Activated effector memory CD4-positive, alpha-beta T cell treated with Interleukin-2 at 50 U/mL for 16 hours (primary cell): ENCODE data around the gene COL6A6.
"Not testable (repeated sequence)": the region's sequence is repeated elsewhere in the genome, so short reads cannot be mapped to it uniquely, and the experiment has no call there.

Experiments used
- DNase-seq: peaks from one replicate; pipeline ENCODE4 v3.0.0-alpha.2; 2020

The COL6A6 gene

DNA sequence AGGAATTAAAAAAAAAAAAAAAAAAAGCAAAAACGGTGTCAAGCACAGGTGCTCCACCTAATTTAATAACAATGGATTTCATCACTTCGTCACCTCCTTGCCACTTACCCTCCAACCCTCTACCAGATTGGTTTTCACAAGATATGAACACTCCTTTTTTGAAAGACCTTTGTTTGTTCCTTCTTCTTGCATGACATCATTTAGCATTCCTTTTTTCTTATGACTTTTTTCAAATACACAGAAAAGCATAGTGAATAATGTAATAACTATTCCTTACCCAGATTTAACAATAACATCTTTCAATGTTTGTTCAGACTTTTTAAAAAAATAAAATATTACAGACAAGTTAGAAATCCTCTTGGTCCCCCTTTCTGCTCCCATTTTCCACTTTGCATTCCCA, 16.3 kb downstream of the COL6A6 start:
- no peak for DNase-seq

GRCh38 chr3:130537673-130538304, 20.8 kb downstream of the COL6A6 start:
- DNase-seq, result no peak

DNA sequence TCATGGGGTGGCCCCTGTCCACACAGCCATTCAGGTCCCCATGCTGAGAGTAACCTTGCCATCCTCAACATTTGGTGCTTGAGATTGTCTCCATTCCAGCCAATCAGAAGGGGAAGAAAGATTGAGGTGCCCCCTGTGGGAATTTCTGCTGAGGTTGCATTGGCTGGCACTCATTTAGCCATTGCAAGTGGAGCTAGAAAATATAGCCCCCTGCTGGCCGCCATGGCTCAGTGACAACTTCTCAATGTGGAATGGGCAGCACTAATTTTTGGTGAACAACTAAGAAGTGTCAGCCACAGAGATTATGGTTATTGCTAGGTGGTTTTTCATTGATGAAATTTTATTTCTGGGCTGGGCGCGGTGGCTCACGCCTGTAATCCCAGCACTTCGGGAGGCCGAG, 22.0 kb downstream of the COL6A6 start:
- DNase-seq, result no peak

DNA sequence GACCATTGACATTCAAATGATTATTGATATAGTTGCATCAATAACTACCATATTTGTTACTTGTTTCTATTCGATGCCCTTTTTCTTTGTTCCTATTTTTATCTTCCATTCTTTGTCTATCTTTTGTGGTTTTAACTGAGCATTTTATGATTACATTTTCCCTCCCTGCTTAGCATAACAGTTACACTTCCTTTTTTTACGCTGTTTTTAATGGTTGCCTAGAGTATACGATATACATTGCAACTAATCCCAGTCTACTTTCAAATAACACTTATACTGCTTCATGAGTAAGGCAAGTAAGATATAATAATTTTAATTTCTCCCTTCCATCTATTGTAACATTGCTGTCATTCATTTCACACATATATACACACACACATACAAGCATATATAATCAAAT, 26.3 kb downstream of the COL6A6 start:
- no peak for DNase-seq

DNA sequence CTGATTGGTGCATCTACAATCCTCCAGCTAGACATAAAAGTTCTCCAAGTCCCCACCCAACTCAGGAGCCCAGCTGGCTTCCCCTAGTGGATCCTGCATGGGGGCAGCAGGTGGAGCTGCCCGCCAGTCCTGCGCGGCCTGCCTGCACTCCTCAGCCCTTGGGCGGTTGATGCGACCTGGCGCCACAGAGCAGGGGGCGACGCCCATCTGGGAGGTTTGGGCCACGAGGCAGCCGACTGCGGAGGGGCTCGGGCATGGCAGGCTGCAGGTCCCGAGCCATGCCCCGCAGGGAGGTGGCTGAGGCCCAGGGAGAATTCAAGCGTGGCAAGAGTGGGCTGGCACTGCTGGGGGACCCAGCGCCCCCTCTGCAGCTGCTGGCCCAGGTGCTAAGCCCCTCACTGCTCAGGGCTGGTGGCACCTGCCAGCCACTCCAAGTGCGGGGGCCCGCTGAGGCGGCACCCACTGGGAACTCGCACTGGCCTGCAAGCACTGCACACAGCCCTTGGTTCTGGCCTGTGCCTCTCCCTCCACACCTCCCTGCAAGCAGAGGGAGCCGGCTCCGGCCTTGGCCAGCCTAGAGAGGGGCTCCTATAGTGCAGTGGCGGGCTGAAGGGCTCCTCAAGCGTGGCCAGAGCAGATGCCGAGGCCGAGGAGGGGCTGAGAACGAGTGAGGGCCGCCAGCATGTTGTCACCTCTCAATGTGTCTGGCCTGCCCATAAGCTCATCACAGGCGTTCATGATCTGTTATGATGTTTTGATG, 30.1 kb downstream of the COL6A6 start:
- no peak for DNase-seq

DNA sequence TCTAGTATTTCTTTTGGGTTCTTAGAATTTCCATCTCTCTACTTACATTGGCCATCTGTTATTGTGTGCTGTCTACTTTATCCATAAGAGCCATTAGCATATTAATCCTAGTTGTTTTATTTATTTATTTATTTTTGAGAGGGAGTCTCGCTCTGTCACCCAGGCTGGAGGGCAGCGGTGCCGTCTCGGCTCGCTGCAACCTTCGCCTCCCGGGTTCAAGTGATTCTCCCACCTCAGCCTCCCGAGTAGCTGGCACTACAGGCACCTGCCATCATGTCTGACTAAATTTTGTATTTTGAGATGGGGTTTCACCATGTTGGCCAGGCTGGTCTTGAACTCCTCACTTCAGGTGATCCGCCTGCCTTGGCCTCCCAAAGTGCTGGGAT, 30.7 kb downstream of the COL6A6 start:
- not testable (repeated sequence) for DNase-seq

DNA sequence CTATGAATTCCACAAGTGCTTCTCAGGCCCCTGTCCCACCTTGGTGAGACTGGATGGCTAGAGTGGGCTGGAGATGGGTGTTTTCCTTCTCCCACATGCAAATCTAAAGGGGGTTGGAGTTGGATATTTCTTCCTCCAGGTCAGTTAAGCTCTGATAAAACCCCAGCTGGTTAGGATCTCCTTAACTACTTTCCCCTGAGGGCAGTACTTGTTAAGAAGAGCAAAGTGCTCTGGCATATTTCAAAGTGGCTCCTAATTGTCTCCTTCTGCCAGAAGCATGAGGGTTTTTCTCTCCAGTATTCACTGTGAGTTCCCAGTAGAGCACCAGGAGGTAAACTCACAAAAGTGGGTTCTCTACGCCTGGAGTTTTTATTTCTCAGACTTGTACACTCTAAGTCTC, 31.4 kb downstream of the COL6A6 start:
- no peak for DNase-seq

DNA sequence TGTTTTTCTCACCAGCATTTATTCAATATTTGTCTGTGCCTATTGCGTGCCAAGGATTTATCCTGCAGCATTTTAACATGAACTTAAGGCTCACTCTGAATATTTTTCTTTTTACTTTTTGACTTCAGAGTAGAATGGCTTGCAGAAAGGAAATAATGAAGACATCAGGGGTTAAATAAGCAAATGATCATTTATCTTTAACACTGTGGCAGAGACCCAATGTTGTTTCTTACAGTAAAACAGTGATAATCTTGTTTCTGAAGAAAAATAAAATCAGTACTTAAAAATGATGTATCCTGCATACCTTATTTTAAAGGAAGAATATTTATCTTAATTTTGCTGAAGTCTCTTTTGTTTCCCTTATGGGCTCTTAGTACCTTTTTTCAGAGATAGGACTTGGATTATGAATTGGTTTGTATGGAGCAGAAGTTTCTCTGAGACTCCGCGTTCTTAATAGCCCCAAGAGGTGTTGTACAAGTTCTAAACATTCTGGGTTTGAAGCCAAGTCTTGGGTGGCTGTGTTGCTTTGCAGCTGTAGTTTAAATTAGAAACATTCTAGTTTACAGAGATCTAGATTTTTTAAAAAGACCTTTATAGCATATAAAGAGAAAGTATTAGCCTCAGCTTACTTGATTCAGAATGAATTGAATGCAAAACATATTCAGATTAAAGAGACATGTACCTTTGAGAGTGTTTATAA, 40.5 kb downstream of the COL6A6 start:
- DNase-seq, result no peak

DNA sequence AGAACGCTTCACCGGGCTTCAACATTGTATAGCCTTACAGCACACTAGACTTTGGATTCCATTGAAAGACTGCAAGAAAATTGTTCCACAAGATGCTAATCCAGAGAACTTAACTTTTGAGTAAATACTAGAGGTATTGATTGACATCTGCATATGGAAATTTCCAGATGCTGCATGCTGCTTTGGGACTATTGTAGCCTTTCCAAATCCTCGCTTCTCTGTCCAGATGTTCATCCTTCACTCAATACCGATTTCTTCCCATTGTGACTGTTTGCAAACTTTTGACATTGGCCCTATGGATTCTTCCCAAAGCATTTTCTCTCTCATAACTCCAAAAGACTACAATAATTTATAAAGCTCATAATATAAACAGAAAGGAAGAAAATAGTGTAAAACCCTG, 41.4 kb downstream of the COL6A6 start:
- DNase-seq, result no peak

- DNase-seq, result no peak
These were observed 48.2 kb downstream of the COL6A6 start for GRCh38 chr3:130565224-130565623.
